ENCODE data around the gene ZNRD2.
A peak's percentile ranks its signal among the peaks of the same experiment; 100 is the strongest.

Gene ZNRD2

DNA sequence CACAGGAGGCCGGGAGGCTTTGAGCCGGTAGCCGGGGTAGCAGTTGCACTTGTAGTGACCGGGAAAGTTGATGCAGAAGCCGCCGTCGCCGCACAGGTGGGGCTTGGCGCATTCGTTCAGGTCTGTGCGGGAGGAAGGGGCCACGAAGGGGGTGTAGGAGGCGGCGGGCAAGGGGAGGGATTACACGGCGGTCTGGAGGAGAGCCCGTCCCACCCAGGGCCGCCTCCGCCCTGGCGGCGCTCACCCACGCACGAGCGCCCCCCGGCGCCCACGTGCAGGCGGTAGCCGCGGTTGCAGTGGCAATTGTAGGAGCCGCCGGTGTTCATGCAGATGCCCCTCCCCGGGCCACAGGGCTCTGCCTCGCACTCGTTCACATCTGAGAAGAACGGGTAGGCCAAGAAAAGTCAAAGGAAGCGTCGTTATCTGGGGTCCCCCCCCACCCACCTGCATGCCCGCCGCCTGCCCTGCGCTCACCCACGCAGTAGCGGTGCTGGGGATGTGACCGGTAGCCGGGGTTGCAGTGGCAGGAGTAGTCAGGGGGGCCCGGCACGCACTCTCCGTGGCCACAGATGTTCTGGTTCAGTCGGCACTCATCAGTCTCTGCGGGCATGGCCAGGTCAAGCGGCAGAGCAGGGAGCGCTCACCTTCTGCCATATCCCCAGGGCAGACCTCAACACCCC lies 22.7 kb upstream of the ZNRD2 start:
- H3K36me3 Mint-ChIP-seq: peaks cover 3% of the 10 kb centered on the region
- peak overlapping the region; percentile 55 for H3K4me3 Mint-ChIP-seq
- H3K4me1 Mint-ChIP-seq: peaks cover 69% of the 10 kb centered on the region
- H3K27ac Mint-ChIP-seq: no peak overlapping the region
- H3K9me3 Mint-ChIP-seq: no peaks in the 10 kb centered on the region
- no peaks in the 10 kb centered on the region for H3K27me3 Mint-ChIP-seq

DNA sequence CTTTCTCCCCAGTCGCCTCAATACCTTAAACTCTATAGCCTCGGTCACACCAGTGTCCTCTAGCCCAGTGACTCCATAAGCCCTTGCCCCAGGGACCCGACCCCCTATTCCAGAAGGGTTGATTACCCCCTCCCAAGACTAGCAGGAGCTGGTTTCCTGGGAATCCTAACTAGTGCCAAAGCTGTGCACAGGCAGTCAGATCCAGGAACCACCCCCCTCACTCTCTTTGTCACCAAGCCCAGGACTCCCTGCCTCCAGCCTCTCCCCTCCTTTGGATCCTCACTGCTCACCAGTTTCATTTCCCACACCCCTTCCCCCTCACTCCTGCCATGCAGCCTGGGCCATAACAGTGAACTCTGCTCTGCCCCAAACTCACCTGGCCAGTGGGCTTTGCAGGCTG lies 21.9 kb upstream of the ZNRD2 start:
- H3K4me1 Mint-ChIP-seq: peaks cover 74% of the 10 kb centered on the region
- H3K4me3 Mint-ChIP-seq: peak overlapping the region; percentile 55
- no peaks in the 10 kb centered on the region for H3K9me3 Mint-ChIP-seq

DNA sequence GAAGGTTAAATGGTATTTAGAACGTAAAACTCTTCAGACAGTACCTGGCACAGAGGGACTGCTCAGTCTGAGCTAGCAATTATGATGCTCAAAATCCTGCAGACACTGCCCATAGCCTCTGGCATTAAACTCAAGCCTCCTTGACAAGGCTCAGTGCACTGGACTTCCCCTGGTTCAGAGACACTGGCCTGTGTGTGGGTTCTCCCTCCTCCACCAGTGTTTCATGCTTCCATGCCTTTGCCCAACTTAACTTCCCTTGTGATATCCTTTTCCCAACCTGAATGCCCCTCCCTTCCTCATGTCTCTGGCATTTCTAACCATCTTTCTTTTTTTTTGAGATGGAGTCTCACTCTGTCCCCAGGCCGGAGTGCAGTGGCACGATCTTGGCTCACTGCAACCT lies 21.2 kb upstream of the ZNRD2 start:
- H3K36me3 Mint-ChIP-seq: peaks cover 3% of the 10 kb centered on the region
- H3K27me3 Mint-ChIP-seq: no peaks in the 10 kb centered on the region
- no peaks in the 10 kb centered on the region for H3K9me3 Mint-ChIP-seq
- H3K27ac Mint-ChIP-seq: peak overlapping the region; percentile 92
- peaks cover 70% of the 10 kb centered on the region for H3K4me1 Mint-ChIP-seq
- no peak overlapping the region for H3K4me3 Mint-ChIP-seq

More for the DNA sequence above, 21.9 kb upstream of the ZNRD2 start:
- no peak overlapping the region for H3K27ac Mint-ChIP-seq
- no peaks in the 10 kb centered on the region for H3K27me3 Mint-ChIP-seq
- H3K36me3 Mint-ChIP-seq: peaks cover 3% of the 10 kb centered on the region

DNA sequence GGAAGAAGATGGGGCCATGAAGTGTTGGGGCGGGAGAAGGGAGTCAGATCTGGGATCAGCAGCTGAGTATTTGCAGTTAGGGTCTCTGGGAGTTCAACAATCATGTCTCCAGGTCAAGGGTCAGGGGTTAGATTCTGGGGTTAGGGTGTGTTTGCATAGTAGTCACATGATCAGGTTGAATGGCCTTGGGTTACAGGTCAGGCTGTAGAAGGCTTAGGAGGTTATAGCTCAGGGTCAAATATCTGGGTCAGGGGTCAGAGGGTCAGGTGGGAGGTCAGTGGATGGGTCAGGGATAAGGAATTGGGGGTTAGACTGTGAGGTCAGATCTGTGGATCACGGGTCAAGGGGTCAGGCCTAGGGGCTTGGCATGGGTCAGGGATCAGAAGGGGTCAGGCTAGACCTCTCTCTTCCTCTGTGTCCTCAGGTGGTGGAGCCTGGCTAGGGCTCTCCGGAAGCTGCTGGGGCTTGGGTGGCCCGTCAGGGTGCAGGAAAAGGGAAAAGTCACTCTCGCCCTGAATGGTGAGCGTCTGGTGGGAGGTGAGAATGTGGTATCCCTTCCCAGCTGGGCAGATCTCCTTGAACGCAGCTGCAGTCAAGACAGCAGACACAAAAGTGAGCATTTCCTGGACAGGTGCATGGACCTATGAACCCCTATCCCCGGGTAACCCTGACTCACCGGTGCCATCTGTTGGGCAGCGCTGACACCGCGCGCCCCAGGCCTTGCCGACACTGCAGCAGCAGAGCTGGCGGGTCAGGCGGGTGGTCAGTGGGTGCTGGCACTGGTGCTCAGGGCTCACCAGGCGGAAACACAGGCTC lies 18.5 kb upstream of the ZNRD2 start:
- peaks cover 3% of the 10 kb centered on the region for H3K36me3 Mint-ChIP-seq
- H3K4me1 Mint-ChIP-seq: peaks cover 73% of the 10 kb centered on the region
- no peaks in the 10 kb centered on the region for H3K9me3 Mint-ChIP-seq
- peak overlapping the region; percentile 47 for H3K27ac Mint-ChIP-seq
- H3K27me3 Mint-ChIP-seq: no peaks in the 10 kb centered on the region
- no peak overlapping the region for H3K4me3 Mint-ChIP-seq

DNA sequence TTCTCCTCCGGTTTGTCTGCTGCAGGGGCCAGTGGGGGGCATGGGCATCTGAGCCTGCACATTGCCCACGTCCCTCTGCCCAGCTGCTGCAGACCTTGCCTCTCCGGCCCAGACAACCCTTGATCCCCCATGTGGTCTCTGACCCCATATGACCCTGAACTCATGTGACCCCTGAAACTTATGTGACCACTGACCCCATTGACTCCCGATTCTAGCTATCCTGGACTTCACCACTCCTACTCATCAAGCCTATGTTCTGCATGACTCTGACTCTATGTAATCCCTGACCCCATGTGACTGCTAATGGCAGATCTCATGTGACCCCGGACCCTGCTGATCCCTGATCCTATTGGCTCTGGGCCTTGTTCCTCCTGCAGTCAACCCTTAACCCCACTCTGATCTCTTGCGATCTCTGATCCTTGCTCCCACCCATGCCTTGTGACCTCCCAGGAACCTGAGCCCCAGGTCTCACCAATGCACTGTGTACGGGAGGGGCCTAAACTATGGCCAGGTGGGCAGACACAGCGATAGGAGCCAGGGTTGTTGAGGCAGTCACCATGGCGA lies 17.8 kb upstream of the ZNRD2 start:
- peaks cover 75% of the 10 kb centered on the region for H3K4me1 Mint-ChIP-seq
- no peaks in the 10 kb centered on the region for H3K9me3 Mint-ChIP-seq
- peak overlapping the region; percentile 47 for H3K4me3 Mint-ChIP-seq
- H3K27ac Mint-ChIP-seq: no peak overlapping the region
- no peaks in the 10 kb centered on the region for H3K27me3 Mint-ChIP-seq
- H3K36me3 Mint-ChIP-seq: peaks cover 3% of the 10 kb centered on the region

DNA sequence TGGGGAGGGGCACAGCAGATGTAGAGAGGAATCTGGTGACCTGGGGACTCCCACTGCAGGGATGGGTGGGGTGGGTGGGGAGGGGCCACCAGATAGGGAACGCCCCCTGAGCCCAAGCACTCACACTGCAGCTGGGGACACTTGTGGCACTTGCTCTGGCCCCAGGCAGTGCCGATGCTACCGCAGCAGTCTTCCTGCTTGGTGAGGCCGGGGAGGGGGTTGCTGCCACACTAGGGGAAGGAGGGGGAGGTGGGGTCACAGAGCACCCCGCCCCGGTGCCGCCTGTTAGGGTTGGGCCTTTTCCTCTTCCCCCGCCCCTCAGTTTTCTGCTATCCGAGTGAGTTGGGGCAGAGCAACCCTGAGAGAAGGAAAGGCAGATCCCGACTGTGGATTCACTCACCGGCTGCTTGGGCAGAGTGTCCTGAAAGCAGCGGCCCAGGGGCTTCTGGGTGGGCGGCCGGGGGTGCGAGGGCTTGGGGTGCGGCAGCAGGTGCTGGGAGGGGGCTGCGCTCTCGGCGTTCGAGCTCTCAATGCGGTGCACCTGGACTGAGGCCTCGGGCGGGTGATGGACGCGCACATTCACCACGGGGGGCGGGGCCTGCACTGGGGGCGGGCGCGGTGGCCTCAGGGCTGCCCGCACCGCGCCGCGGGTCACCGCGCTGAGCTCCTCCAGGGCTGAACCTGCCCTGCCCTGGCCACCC lies 16.8 kb upstream of the ZNRD2 start:
- Mint-ChIP-seq H3K36me3 (peaks cover 3% of the 10 kb centered on the region), H3K9me3 (no peaks in the 10 kb centered on the region), H3K4me3 (peak overlapping the region; percentile 30), H3K27me3 (no peaks in the 10 kb centered on the region), H3K4me1 (peaks cover 66% of the 10 kb centered on the region), H3K27ac (no peak overlapping the region)

DNA sequence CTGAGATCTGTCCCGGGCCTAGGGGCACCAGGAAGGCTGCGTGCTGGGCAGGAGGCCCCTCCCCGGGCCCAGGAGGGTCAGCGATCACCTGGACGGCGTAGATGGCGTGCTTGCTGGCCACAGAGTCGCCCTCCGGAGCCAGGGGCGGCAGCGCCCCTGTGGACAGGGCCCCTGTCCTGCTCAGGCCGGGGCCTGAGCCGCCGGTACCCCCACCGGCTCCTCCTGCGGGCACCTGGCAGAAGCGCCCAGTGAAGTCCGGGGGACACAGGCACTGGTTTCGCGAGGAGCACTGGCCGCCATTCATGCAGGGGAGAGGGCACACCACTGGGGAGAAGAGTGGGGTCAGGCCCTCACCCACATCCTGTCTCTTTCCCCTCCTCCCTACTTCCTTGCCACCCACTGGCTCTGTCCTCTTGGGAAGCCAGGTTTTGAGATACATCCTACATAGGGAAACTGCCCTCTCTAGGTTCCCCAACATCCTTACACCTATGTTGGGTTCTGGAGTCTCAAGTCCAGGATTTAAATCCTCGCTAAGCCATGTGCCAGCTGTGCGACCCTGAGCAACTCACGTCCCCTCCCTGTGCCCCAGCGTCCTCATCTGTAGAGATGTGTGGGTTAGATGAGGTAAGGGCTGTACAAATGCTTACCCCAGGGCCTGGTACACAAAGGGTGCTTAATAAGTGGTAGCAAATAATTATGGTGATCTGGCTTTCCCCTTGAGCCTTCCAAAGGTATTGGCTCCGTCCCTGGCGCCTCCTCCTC lies 16.0 kb upstream of the ZNRD2 start:
- Mint-ChIP-seq H3K4me3 (peak overlapping the region; percentile 63), H3K4me1 (peaks cover 61% of the 10 kb centered on the region), H3K27me3 (no peaks in the 10 kb centered on the region), H3K36me3 (peaks cover 3% of the 10 kb centered on the region), H3K9me3 (no peaks in the 10 kb centered on the region), H3K27ac (peak overlapping the region; percentile 73)

DNA sequence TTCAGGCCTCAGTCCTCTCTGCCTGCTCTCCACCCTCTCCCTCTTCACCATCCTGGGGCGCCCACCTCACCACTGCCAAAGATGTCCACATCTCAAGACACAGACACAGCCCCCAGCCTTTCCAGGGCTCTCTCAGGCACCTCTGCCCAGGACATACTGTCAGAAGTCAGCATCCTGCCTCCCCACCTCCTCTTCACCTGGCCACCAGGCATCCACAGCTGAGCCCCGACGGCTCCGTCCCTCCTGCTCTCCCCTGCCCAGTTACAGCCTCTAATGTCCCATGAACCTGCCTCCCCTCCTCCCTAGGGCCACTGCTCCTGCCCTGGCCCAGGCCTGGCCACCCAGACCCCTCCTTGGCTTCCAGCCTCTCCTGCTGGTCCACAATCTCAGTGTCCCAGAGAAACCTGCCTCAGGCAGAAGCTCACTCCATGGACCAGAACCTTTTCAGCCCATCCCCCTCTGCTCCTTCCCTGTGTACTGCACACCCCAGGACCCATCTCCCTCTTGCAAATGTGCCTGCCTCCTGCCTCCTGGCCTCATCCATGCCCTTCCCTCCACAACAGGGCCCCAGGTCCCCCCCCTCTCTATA lies 15.3 kb upstream of the ZNRD2 start:
- Mint-ChIP-seq H3K4me3 (peak overlapping the region; percentile 63), H3K4me1 (peaks cover 63% of the 10 kb centered on the region), H3K27me3 (no peaks in the 10 kb centered on the region), H3K36me3 (peaks cover 1% of the 10 kb centered on the region), H3K27ac (peak overlapping the region; percentile 73), H3K9me3 (no peaks in the 10 kb centered on the region)

DNA sequence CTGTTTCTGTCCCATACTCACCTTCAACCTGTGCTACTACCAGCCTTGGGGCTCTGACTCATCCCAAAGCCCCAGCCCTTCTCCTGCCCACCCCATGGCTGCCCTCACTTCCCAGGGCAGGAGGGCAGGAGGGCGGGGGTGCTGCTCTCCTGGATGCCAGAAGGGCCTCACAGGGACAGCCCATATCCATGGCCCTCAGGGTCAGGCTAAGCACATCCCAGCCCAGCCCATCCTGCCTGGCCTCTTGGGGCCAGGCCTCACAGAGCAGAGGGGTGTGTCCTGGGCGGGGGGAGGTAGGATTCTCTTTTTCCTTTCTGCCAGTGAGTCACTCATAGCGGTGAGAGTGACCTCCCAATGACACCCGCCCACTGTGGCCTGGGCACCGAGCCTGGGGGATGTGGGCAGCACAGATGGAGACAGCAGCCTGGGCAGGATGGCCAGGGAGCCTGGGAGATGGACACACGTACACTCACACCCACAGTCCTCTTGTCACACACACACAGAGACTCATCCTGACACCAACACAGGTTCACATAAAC lies 14.5 kb upstream of the ZNRD2 start:
- Mint-ChIP-seq H3K4me1 (peaks cover 71% of the 10 kb centered on the region), H3K4me3 (peak overlapping the region; percentile 87), H3K36me3 (peaks cover 1% of the 10 kb centered on the region), H3K27ac (peak overlapping the region; percentile 71), H3K9me3 (no peaks in the 10 kb centered on the region), H3K27me3 (no peaks in the 10 kb centered on the region)

DNA sequence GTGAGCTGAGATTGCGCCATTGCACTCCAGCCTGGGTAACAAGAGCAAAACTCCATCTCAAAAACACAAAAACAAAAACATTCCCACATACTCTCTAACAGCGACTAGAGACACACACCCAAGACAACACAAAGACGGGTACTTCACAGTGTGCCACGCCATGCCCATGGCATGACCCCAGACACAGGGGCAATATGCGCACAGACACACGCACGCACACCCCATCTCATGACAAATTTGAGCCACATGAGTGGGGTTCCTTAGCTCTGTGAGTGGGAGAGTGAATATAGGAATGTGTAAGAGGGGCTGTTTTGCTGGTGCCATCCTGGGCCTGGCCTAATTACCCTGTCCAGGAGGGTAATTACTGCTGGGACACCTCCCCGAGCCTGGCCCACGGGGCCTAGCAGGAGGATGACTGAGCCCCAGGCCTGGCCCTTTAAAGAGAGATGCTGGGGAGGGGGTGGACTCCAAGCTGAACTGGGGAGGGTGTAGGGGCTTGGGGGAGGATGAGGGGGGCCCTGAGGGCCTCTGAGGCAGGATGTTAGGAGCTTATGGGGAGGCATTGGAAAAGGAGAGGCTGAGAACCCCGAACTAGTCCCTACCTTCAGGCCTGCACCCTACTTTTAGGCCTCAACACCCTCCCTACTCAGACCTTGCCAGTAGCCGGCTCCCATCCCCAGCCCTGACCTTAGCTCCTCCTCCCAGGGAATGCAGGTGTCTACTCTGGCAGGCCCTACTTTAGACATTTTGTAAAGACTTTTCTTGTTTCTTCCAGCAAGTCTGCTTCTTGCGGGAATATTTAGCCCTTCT lies 13.6 kb upstream of the ZNRD2 start:
- no peaks in the 10 kb centered on the region for H3K9me3 Mint-ChIP-seq
- peaks cover 68% of the 10 kb centered on the region for H3K4me1 Mint-ChIP-seq
- peak overlapping the region; percentile 87 for H3K4me3 Mint-ChIP-seq
- no peaks in the 10 kb centered on the region for H3K27me3 Mint-ChIP-seq
- peak overlapping the region; percentile 93 for H3K27ac Mint-ChIP-seq
- peaks cover under 1% of the 10 kb centered on the region for H3K36me3 Mint-ChIP-seq

DNA sequence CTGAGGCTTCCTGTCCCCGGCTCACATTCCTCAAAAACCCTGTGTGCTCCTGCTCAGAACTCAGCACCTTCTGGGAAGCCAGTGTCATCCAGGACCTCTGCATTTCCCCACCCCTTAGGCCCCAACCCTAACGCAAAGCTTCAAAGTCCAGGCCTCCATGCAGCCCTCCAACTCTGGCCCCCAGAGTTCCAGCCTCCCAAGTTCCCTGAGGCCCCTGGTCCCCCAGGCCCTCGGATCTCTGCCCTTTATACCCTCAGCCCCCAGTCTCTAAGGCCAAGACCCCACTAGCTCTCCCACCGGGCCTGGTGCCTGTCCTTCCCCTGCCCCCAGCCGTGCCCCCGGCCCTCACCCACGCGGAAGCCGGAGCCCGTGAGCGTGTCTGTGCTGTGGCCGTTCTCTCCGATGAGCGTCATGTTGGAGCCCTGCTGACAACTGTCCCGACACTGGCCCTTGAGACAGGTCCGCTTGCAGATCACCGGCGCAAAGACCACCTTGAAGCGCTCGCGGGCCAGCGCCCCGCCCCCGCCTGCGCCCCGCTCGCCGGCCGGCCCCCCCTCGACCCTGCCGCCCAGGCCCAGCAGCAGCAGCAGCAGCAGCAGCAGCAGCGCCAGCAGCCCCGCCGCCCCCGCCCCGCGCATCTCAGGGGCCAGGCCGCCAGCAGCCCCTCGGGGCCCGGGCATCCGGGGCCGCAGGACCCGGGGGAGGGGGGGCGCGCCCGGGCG lies 12.8 kb upstream of the ZNRD2 start:
- Mint-ChIP-seq H3K36me3 (no peaks in the 10 kb centered on the region), H3K27me3 (no peaks in the 10 kb centered on the region), H3K4me1 (peaks cover 67% of the 10 kb centered on the region), H3K9me3 (no peaks in the 10 kb centered on the region), H3K27ac (peak overlapping the region; percentile 93), H3K4me3 (peak overlapping the region; percentile 87)

DNA sequence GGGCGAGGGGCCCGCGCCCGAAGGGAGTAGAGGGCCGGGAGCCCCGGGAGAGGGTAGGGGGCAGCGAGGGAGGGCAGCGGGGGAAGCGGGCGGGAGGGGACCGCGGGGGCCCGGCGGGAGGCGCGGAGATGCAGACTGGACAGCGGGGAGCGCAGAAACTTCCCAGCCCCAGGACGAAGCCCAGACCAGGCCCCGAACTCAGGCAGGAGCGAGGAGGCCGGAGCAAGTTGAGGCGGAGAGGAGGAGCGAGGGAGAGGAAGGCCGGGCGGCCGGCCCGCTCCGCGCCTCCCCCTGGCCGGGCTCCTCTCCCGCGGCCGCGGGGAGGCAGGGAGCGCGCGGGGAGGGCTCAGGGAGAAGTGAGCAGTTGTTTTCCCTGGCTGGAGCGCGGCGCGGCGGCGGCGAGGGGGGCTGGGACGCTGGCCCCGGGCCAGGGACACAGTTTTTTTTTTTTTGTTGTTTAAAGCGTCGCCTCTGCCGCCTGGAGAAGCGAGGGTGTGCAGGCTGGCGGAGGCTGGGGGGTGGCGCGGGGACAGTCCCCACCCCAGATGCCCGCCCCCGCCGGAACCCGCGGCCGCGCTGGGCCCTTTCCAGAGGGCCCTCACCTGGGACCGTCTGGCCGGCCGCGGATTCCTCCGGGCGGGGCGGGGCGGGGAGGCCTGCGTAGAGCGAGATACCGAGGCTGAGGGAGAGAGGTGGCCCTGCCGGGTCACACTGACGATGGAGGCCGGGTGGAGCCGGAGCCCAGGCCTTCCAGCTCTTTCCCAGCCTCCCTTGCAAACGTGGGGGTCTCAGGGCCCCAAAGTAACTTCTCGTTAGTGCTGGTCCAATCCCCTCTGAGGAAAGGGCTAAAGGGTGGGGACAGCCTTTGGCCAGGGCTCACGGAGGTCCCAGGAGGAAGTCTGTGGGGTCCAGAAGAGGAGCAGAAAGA lies 12.0 kb upstream of the ZNRD2 start, which contains the start of gene LTBP3:
Gene LTBP3, minus strand, starts transcription at position 358 of the 928 bp plus-strand sequence. CDS start 400 bp downstream, outside the sequence.
- Mint-ChIP-seq H3K4me3 (peak within 1 kb of the TSS; percentile 87), H3K36me3 (no peaks in the 10 kb centered on the region), H3K27me3 (no peaks in the 10 kb centered on the region), H3K9me3 (no peaks in the 10 kb centered on the region), H3K4me1 (peaks cover 61% of the 10 kb centered on the region), H3K27ac (peak within 1 kb of the TSS; percentile 93)
